ENCODE measurements around the gene AIMP1. TPM values are rescaled to one million over a fixed set of nuclear protein-coding genes. Genes with fewer than 3 reads are reported as not detected.

AIMP1 gene
- total and polyA plus RNA-seq, 2 of the 13 experiments (the other 11 are each of a cell fraction or from before 2014, with no cell fraction given): 28.6 to 82.9 TPM

DNA sequence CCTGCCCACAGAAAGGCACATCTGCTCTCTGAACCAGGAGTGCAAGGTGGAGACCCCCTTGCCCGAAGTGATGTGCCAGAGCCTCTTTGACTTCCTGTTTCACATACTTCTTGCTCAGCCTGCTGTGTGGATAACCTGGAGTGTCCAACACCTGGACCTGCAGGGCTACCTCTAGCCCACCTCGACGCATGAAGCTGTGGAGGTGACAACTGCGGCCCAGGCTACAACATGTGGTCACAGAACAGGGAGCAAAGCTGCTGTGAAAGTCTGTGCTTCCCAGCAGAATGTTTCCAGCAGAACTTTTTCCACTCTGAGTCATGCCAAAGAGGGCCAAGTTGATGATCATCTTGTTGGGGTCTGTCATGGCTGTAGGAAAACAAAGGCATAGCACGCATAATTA lies 50.7 kb downstream of the AIMP1 start (continued):
- TF ChIP-seq ZFYVE20 (CRISPR knock-in tag; IDR thresholded peaks at IDR 0.05; ENCODE audit: borderline replicate concordance, low read depth): no peak
- TF ChIP-seq, protein P1, sequence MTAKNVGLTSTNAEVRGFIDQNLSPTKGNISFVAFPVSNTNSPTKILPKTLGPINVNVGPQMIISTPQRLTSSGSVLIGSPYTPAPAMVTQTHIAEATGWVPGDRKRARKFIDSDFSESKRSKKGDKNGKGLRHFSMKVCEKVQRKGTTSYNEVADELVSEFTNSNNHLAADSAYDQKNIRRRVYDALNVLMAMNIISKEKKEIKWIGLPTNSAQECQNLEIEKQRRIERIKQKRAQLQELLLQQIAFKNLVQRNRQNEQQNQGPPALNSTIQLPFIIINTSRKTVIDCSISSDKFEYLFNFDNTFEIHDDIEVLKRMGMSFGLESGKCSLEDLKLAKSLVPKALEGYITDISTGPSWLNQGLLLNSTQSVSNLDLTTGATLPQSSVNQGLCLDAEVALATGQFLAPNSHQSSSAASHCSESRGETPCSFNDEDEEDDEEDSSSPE (CRISPR knock-in tag; IDR thresholded peaks at IDR 0.05): no peak

DNA sequence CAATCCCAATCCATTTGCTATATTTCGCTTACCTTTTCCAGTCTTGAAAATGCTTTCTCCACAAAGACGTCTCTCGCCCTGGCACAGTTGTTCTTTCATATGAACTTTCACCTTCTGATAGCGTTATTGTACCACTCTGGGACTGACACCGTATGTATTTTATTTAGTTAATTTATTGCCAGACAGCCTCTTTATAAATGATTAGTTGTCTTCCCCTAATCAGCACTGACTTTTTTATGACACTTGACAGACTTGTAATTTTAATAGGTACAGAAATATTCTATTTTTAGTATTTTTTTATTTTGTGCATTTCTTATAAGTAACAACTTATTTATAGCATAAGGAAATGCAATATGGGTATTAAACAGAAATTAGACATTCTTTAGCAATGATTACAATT lies 52.3 kb downstream of the AIMP1 start, which contains the start of gene GIMD1:
TSS of gene GIMD1 (minus strand) at position 101 of the 400 bp plus-strand sequence. CDS start 1,343 bp downstream, outside the sequence.
- WGBS (ENCODE audit: low lambda C conversion rate): 91% methylated on average over 5 of the region's 5 CpGs
- Histone ChIP-seq H3K4me2 (ENCODE audit: low read depth, low read length) (no peak within 1 kb of the TSS), H3K27ac (ENCODE audit: extremely low read length, insufficient read depth, low read length) (no peak within 1 kb of the TSS), H3K27me3 (ENCODE audit: control insufficient read depth in 1 of 2, insufficient read depth in 2 of 2, low read length in 2 of 2) (no peaks in the 10 kb centered on the region), H3K4me1 (ENCODE audit: insufficient read depth, low read length) (peaks cover 19% of the 10 kb centered on the region), H3K4me3 (replicated peaks in 1 of 3; ENCODE audit: insufficient read depth in 1 of 3, low read depth in 2 of 3, low read length in 3 of 3) (no peak within 1 kb of the TSS), H3K36me3 (replicated peaks in 1 of 2; ENCODE audit: control insufficient read depth in 1 of 2, insufficient read depth in 2 of 2, low read length in 2 of 2) (no peaks in the 10 kb centered on the region), H2AFZ (ENCODE audit: low read length) (no peak within 1 kb of the TSS), H3K9me3 (ENCODE audit: low read length) (no peaks in the 10 kb centered on the region), H3K79me2 (ENCODE audit: insufficient read depth, low read length) (no peaks in the 10 kb centered on the region), H3K9ac (ENCODE audit: insufficient read depth, low read depth, low read length) (no peak within 1 kb of the TSS), H4K20me1 (ENCODE audit: insufficient read depth, low read length) (no peaks in the 10 kb centered on the region)
- intact Hi-C loops (cut with micrococcal nuclease; ENCODE audit: unreplicated experiment): loop anchor here (1.0 to 5.0 kb wide), 5 partner anchors 51 to 530 kb away; partner anchors contain the start of genes AIMP1 and TBCK
- CTCF ChIA-PET (ENCODE audit: low intra/inter-chr PET ratio, low total read pairs): interaction anchor here (1.6 to 2.5 kb wide), 4 partner anchors 40 to 154 kb away, joined by 4 to 29 read pairs (median 6); no protein-coding TSS in a partner anchor
- DNase-seq (ENCODE audit: low spot score): no peak
- BruUV-seq (replicated peaks): no TSS peak
- no peak for FAIRE-seq
- POLR2A ChIA-PET: interaction anchor here (1.3 kb wide), 1 partner anchor 24 kb away, joined by 3 read pairs; no protein-coding TSS in a partner anchor
- in situ Hi-C loops (cut with HindIII; ENCODE audit: extremely low pct_ligation_motif_present, low pct_unique_long_range_greater_than_20kb): loop anchor here (5.0 to 25.0 kb wide), 2 partner anchors 134 to 444 kb away; no protein-coding TSS in a partner anchor
- no peak for ATAC-seq
- TF ChIP-seq DMAP1 (CRISPR knock-in tag; IDR thresholded peaks at IDR 0.05): no peak
- TF ChIP-seq, protein P2, sequence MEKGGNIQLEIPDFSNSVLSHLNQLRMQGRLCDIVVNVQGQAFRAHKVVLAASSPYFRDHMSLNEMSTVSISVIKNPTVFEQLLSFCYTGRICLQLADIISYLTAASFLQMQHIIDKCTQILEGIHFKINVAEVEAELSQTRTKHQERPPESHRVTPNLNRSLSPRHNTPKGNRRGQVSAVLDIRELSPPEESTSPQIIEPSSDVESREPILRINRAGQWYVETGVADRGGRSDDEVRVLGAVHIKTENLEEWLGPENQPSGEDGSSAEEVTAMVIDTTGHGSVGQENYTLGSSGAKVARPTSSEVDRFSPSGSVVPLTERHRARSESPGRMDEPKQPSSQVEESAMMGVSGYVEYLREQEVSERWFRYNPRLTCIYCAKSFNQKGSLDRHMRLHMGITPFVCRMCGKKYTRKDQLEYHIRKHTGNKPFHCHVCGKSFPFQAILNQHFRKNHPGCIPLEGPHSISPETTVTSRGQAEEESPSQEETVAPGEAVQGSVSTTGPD (CRISPR knock-in tag; IDR thresholded peaks at IDR 0.05): no peak
- no peak for TF ChIP-seq PAF1 (CRISPR knock-in tag; IDR thresholded peaks at IDR 0.05)
- TF ChIP-seq, protein P3, sequence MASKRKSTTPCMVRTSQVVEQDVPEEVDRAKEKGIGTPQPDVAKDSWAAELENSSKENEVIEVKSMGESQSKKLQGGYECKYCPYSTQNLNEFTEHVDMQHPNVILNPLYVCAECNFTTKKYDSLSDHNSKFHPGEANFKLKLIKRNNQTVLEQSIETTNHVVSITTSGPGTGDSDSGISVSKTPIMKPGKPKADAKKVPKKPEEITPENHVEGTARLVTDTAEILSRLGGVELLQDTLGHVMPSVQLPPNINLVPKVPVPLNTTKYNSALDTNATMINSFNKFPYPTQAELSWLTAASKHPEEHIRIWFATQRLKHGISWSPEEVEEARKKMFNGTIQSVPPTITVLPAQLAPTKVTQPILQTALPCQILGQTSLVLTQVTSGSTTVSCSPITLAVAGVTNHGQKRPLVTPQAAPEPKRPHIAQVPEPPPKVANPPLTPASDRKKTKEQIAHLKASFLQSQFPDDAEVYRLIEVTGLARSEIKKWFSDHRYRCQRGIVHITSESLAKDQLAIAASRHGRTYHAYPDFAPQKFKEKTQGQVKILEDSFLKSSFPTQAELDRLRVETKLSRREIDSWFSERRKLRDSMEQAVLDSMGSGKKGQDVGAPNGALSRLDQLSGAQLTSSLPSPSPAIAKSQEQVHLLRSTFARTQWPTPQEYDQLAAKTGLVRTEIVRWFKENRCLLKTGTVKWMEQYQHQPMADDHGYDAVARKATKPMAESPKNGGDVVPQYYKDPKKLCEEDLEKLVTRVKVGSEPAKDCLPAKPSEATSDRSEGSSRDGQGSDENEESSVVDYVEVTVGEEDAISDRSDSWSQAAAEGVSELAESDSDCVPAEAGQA (IDR thresholded peaks at IDR 0.05; ENCODE audit: low read depth): no peak
- TF ChIP-seq, protein P3 (CRISPR knock-in tag; IDR thresholded peaks at IDR 0.05; ENCODE audit: borderline replicate concordance): no peak
- TF ChIP-seq SUZ12 (IDR thresholded peaks at IDR 0.05; ENCODE audit: low read depth, low read length): no peak
- TF ChIP-seq ZSCAN29 (CRISPR knock-in tag; conservative IDR thresholded peaks at IDR 0.05): no peak
- TF ChIP-seq NR2F1 (CRISPR knock-in tag; IDR thresholded peaks at IDR 0.05): no peak
- no peak for TF ChIP-seq ZNF30 (CRISPR knock-in tag; IDR thresholded peaks at IDR 0.05)
- no peak for TF ChIP-seq ZNF563 (CRISPR knock-in tag; IDR thresholded peaks at IDR 0.05)
- TF ChIP-seq, protein P4, sequence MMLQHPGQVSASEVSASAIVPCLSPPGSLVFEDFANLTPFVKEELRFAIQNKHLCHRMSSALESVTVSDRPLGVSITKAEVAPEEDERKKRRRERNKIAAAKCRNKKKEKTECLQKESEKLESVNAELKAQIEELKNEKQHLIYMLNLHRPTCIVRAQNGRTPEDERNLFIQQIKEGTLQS (CRISPR knock-in tag; IDR thresholded peaks at IDR 0.05): no peak
- no peak for TF ChIP-seq ZNF776 (CRISPR knock-in tag; IDR thresholded peaks at IDR 0.05)

Measured in HepG2 (cell line).